Subcutaneous adipose tissue (tissue), 4 donors: ENCODE measurements around the gene KIF5C. TPM values are rescaled to one million over a fixed set of nuclear protein-coding genes. Genes with fewer than 3 reads are reported as not detected.

ENCODE experiments used
- CTCF ChIP-seq: fragments of 450-650 bp; IDR thresholded peaks from one replicate; pipeline ENCODE4 v1.5.1; 2016; ENCODE audit warnings: low read depth, mild to moderate bottlenecking, control low read depth, antibody characterized with exemption, moderate library complexity
- small RNA-seq: library from RNA; depleted of rRNA; stranded (forward); fragments of <200 nt; gene quantifications from one replicate; pipeline ENCODE3, GENCODE V24; 2016
- total RNA-seq, 4 donors: library from RNA; depleted of rRNA; stranded (reverse); fragments of >200 nt; gene quantifications; one replicate each; pipeline ENCODE4 v1.1.0, GENCODE V29; 2016

KIF5C gene
- total RNA-seq, 4 donors from 2014 or later: 1.5 to 4.6 (median 2.0) TPM

DNA sequence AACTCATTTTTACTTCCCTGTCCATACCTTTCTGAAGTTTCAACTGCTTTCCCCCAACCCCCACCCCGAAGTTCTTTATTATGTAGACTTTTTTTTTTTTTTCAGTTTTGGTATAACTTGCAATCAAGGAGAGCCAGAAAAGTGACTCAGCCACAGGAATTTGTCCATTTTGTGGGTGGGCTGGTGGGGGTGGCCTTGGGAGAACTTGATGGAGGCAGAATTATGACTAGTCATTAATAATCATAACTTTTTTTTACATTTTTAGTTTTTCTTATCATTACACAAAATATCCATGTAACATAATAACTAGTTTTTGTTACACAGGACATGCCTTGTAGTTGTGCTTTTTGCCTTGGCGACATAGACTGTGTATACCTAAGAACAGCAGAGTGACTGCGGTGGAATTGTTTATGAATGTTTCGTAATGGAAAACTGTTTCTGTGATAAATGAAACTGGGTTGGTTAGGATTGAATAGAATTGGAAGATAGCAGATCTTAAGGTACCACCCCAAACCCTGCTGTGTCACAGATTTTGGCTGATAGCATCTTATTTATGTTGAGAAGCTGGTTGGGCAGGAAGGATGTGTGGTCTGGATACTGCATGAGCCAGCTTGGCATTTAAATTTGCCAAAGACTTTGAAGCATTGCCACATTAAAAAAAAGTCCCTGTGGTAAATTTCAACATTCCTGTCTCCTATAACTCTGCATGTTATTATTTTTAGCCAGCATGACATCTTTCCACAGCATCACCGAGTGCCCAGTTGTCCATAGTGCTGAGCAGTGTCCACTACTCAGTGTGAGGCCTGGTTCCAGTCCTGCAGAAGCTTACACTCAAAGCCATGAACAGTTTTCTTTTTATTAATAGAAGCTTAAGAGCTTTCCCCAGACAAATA lies 194.2 kb downstream of the KIF5C start:
- TF ChIP-seq CTCF: no peak

- TF ChIP-seq CTCF: no peak
Observed at GRCh38 chr2:149070681-149071320, 195.8 kb downstream of the KIF5C start.

GRCh38 chr2:149075105-149075504 lies 200.1 kb downstream of the KIF5C start:
- TF ChIP-seq CTCF: no peak

DNA sequence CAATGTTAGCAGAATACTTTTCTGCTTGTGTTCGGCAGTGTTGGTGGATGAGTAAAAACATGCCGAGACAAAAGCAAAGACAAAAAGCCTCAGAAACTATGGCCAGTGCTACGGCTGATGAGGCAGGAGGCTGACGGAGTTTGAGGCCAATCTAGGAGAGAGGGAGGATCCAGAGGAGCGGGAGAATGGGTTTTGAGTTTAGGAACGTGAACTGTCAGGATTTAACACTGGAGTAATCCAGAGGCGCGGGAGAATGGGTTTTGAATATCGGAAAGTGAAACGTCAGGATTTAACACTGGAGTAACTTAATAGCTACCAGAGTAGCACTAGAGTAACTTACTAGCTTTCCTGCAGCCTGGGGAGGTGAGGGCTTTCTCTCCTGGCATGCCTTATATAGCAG lies 200.8 kb downstream of the KIF5C start:
- no peak for TF ChIP-seq CTCF

Small RNA genes within 50 kb of the gene (small RNA-seq; reads per million reads assigned to genes)
- not detected for gene RNU2-9P
- gene UBBP3: not detected

Other genes starting within 250 kb of the KIF5C start
- gene EPC2, start 230.5 kb upstream of the KIF5C start, total RNA-seq: 10 to 100 TPM; 26.2 to 56.1 (median 30.9) TPM
- gene LYPD6B, start 163.5 kb downstream of the KIF5C start, total RNA-seq: not detected